ENCODE data around the gene MICA. TPM values are rescaled to one million over a fixed set of nuclear protein-coding genes. Genes with fewer than 3 reads are reported as not detected.

MICA gene
- total and polyA plus RNA-seq, 9 of the 15 experiments (the other 6 are each of a cell fraction or from before 2014, with no cell fraction given), result 11.8 to 24.6 (median 16.7) TPM

GRCh38 chr6:31354158-31354863 is 49.1 kb upstream of the MICA start:
- no peak overlapping the region for H3K9ac ChIP-seq (ENCODE audit: insufficient read depth in 1 of 2, low read depth in 2 of 2, low read length in 2 of 2)
- WGBS (ENCODE audit: insufficient coverage, low coverage, missing lambda C conversion rate), result 0% methylated on average over 9 of the region's 11 CpGs
- H3K36me3 ChIP-seq (ENCODE audit: control insufficient read depth, insufficient read depth, low read length), result no peaks in the 10 kb centered on the region
- TF ChIP-seq SP2 (IDR thresholded peaks at IDR 0.05; ENCODE audit: extremely low read depth, low read depth, low read length, poor library complexity, severe bottlenecking) (no peak), ZNF175 (CRISPR knock-in tag; IDR thresholded peaks at IDR 0.05; ENCODE audit: low read depth) (no peak), NR2F6 (CRISPR knock-in tag; IDR thresholded peaks at IDR 0.05) (no peak), ZBTB17 (CRISPR knock-in tag; IDR thresholded peaks at IDR 0.05) (no peak), TEAD2 (tag; IDR thresholded peaks at IDR 0.05) (no peak), CCAR2 (IDR thresholded peaks at IDR 0.05; ENCODE audit: low read depth, low read length) (no peak), TCFL5 (CRISPR knock-in tag; conservative IDR thresholded peaks at IDR 0.05) (no peak), PTRF (tag; IDR thresholded peaks at IDR 0.05) (no peak), NFIC (IDR thresholded peaks at IDR 0.05) (no peak), ZNF12 (CRISPR knock-in tag; IDR thresholded peaks at IDR 0.05) (no peak), MBD1 (CRISPR knock-in tag; IDR thresholded peaks at IDR 0.05) (no peak)
- TF ChIP-seq, protein P1, sequence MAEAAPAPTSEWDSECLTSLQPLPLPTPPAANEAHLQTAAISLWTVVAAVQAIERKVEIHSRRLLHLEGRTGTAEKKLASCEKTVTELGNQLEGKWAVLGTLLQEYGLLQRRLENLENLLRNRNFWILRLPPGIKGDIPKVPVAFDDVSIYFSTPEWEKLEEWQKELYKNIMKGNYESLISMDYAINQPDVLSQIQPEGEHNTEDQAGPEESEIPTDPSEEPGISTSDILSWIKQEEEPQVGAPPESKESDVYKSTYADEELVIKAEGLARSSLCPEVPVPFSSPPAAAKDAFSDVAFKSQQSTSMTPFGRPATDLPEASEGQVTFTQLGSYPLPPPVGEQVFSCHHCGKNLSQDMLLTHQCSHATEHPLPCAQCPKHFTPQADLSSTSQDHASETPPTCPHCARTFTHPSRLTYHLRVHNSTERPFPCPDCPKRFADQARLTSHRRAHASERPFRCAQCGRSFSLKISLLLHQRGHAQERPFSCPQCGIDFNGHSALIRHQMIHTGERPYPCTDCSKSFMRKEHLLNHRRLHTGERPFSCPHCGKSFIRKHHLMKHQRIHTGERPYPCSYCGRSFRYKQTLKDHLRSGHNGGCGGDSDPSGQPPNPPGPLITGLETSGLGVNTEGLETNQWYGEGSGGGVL (CRISPR knock-in tag; IDR thresholded peaks at IDR 0.05), result no peak
- TF ChIP-seq, protein P2, sequence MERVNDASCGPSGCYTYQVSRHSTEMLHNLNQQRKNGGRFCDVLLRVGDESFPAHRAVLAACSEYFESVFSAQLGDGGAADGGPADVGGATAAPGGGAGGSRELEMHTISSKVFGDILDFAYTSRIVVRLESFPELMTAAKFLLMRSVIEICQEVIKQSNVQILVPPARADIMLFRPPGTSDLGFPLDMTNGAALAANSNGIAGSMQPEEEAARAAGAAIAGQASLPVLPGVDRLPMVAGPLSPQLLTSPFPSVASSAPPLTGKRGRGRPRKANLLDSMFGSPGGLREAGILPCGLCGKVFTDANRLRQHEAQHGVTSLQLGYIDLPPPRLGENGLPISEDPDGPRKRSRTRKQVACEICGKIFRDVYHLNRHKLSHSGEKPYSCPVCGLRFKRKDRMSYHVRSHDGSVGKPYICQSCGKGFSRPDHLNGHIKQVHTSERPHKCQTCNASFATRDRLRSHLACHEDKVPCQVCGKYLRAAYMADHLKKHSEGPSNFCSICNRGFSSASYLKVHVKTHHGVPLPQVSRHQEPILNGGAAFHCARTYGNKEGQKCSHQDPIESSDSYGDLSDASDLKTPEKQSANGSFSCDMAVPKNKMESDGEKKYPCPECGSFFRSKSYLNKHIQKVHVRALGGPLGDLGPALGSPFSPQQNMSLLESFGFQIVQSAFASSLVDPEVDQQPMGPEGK (CRISPR knock-in tag; IDR thresholded peaks at IDR 0.05; ENCODE audit: borderline replicate concordance), result no peak
- H3K79me2 ChIP-seq (ENCODE audit: control insufficient read depth, insufficient read depth, low read length), result no peaks in the 10 kb centered on the region
- no peak overlapping the region for H3K4me3 ChIP-seq
- H3K4me1 ChIP-seq (replicated peaks in 1 of 2; ENCODE audit: control insufficient read depth in 2 of 2, insufficient read depth in 2 of 2, low read length in 2 of 2), result peaks cover 0 to 12% of the 10 kb centered on the region in 2 experiments; a peak in 2 of 5 replicates
- POLR2A ChIA-PET, result interaction anchor here (0.6 to 1.5 kb wide), 3 partner anchors 12 to 208 kb away, joined by 3 to 6 read pairs (median 3); no protein-coding TSS in a partner anchor
- no peaks in the 10 kb centered on the region for H3K9me3 ChIP-seq (replicated peaks; ENCODE audit: control insufficient read depth, insufficient read depth, low read depth, low read length)
- intact Hi-C loops (cut with micrococcal nuclease), result no loop called here
- FAIRE-seq (no peak), ATAC-seq (no peak), DNase-seq (ENCODE audit: extremely low read depth in 1 of 4, low spot score in 3 of 4) (no peak)
- no peaks in the 10 kb centered on the region for H4K20me1 ChIP-seq (replicated peaks; ENCODE audit: control insufficient read depth, insufficient read depth, low read length)
- in situ Hi-C loops (cut with MboI), result loop anchor here (5.0 kb wide), 1 partner anchor 87 kb away; no protein-coding TSS in a partner anchor
- peaks cover 25 to 41% of the 10 kb centered on the region in 2 experiments for H3K27me3 ChIP-seq (ENCODE audit: control insufficient read depth in 2 of 2, insufficient read depth in 2 of 2, low read length in 2 of 2)
- H3K27ac ChIP-seq (ENCODE audit: extremely low read depth, low read depth, low read length), result no peak overlapping the region
- CTCF ChIA-PET (ENCODE audit: low intra/inter-chr PET ratio), result no interaction called here
- no peak overlapping the region for H2AFZ ChIP-seq (ENCODE audit: low read depth, low read length)
- no TSS peak for BruUV-seq (replicated peaks)
- no peaks in the 10 kb centered on the region for H3K9me1 ChIP-seq (ENCODE audit: control insufficient read depth, insufficient read depth, low read length)
- H3K4me2 ChIP-seq (ENCODE audit: insufficient read depth, low read length), result no peak overlapping the region
